Ascending aorta (tissue), 2 donors: ENCODE results near the gene NEK6. TPM values are rescaled to one million over a fixed set of nuclear protein-coding genes. Genes with fewer than 3 reads are reported as not detected.

Source experiments
- DNase-seq, 2 donors: peaks; one replicate each; pipeline ENCODE4 v3.0.0-alpha.2; 2019; ENCODE audit warnings: low spot score in 2 of 2
- H3K27ac ChIP-seq, 2 donors: fragments of 200-600 bp; sonication (generic); one replicate each; pipeline ENCODE4 v1.5.1; 2016 to 2017; ENCODE audit warnings: mild to moderate bottlenecking in 1 of 2
- H3K27me3 ChIP-seq: fragments of 200-600 bp; sonication (generic); one replicate; pipeline ENCODE4 v1.5.1; 2017
- H3K36me3 ChIP-seq, 2 donors: fragments of 200-600 bp; sonication (generic); one replicate each; pipeline ENCODE4 v1.5.1; 2016
- H3K4me1 ChIP-seq, 2 donors: fragments of 200-600 bp; sonication (generic); one replicate each; pipeline ENCODE4 v1.5.1; 2016 to 2017; ENCODE audit warnings: mild to moderate bottlenecking in 1 of 2
- H3K4me3 ChIP-seq, 2 donors: fragments of 200-600 bp; sonication (generic); one replicate each; pipeline ENCODE4 v1.5.1; 2016 to 2017; ENCODE audit warnings: mild to moderate bottlenecking in 1 of 2
- H3K9me3 ChIP-seq, 2 donors: fragments of 200-600 bp; sonication (generic); one replicate each; pipeline ENCODE4 v1.5.1; 2016
- CTCF ChIP-seq, 3 experiments: fragments of 200-600 bp in 2 of 3; fragments of 450-650 bp in 1 of 3; sonication (generic) in 2 of 3; IDR thresholded peaks; one replicate each; pipeline ENCODE4 v1.5.1; 2016 to 2019; ENCODE audit warnings: antibody characterized with exemption in 3 of 3, mild to moderate bottlenecking in 1 of 3, moderate library complexity in 1 of 3
- intact Hi-C: fragments of 100-400 bp; cut with DNase I; formaldehyde crosslinking; loops from one replicate; pipeline ENCODE4 v1.15.1; 2023
- total RNA-seq: library from RNA; depleted of rRNA; stranded (reverse); fragments of >200 nt; gene quantifications from one replicate; pipeline ENCODE4 v1.1.0, GENCODE V29; 2016

Gene NEK6
- total RNA-seq, 1 donor from 2014 or later = 6.7 TPM

DNA sequence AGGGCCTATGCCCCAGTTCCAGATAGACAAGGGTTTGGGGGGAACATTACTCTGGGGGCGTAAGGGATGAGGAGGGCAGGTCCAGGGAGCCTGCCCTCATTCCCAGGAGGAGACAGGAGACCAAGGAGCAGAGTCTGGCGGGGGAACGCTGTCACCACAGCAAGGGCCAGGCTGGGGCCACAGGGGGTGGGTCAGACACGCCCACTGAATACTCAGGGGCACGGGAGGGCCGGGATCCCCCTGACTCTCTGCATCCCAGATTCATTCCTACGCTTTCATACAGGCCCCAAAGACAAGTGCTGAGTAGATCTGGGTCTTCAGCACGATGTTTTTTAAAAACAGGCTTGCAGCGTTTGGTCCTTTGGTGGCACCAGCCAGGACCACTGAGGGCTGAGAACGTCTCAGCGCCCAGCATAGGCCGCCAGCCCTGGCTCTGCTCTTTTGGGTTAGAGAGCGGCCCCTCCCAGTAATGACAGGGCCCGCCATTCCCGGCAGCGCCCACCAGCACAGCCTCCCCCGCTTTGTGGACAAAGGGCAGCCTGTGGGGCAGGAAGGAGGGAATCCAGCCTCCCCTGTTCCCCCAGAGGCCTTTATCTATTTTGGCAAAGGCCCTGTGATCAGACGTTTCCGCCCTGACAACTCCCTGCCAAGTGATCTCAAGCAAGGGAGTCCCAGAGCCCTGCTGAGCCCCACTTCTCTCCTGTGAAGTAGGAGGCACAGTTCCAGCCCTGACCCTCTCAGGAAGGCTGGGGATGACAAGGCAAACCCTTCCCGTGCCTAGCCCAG is 24.9 kb downstream of the NEK6 start:
- TF ChIP-seq CTCF (IDR thresholded peaks at IDR 0.05) = no peak
- Histone ChIP-seq H3K4me3 (no peak overlapping the region), H3K27me3 (no peaks in the 10 kb centered on the region), H3K4me1 (peaks cover 27 to 71% of the 10 kb centered on the region in 2 donors), H3K27ac (peak overlapping the region; percentile 88 to 93), H3K9me3 (no peaks in the 10 kb centered on the region), H3K36me3 (no peaks in the 10 kb centered on the region)
- intact Hi-C loops = loop anchor here (10.0 kb wide), 1 partner anchor 132 kb away; the partner anchor contains the start of gene PSMB7
- peak in 1 of 2 donors; percentile 85 for DNase-seq

- intact Hi-C loops = loop anchor here (10.0 kb wide), 1 partner anchor 131 kb away; the partner anchor contains the start of gene PSMB7
- Histone ChIP-seq H3K36me3 (no peaks in the 10 kb centered on the region), H3K9me3 (no peaks in the 10 kb centered on the region), H3K4me1 (peaks cover 27 to 71% of the 10 kb centered on the region in 2 donors), H3K27ac (peak overlapping the region; percentile 88 to 93), H3K4me3 (no peak overlapping the region), H3K27me3 (no peaks in the 10 kb centered on the region)
- no peak for TF ChIP-seq CTCF (IDR thresholded peaks at IDR 0.05)
- no peak for DNase-seq
Measured at GRCh38 chr9:124283228-124283814, 25.6 kb downstream of the NEK6 start.

DNA sequence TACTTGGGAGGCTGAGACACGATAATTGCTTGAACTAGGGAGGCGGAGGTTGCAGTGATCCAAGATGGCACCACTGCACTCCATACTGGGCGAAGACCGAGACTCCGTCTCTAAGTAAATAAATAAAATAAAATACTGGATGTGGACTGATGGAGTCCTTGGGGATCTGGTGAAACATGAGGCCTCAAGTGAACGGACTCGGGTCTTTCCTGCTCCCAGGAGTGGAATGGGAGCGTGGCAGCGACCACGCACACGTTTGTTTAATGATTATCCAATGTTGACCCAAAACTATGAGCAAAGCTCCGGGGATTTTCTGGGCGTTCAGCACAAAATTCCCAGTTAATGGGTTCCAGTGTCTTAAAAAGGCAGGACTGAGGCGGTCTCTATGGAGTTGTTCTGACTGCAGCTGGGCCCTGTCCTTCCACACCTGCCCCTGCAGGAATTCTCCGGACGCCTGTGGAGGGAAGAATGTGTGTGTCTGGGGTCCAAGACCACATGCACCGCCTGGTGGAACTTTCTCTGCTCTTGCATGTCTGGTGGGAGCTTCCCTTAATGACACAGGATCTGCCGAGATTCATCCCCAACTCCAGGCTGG is 26.6 kb downstream of the NEK6 start:
- no peaks in the 10 kb centered on the region for H3K9me3 ChIP-seq
- intact Hi-C loops = loop anchor here (2.0 to 10.0 kb wide), 3 partner anchors 22 to 130 kb away; partner anchors contain the start of gene PSMB7
- no peak for DNase-seq
- TF ChIP-seq CTCF (IDR thresholded peaks at IDR 0.05) = no peak
- H3K4me1 ChIP-seq = peaks cover 26 to 68% of the 10 kb centered on the region in 2 donors
- no peaks in the 10 kb centered on the region for H3K27me3 ChIP-seq
- H3K27ac ChIP-seq = peak overlapping the region; percentile 88 to 93
- H3K36me3 ChIP-seq = no peaks in the 10 kb centered on the region
- no peak overlapping the region for H3K4me3 ChIP-seq

- Histone ChIP-seq H3K9me3 (no peaks in the 10 kb centered on the region), H3K36me3 (no peaks in the 10 kb centered on the region), H3K4me1 (peaks cover 20 to 61% of the 10 kb centered on the region in 2 donors), H3K27ac (peak overlapping the region; percentile 88 to 93), H3K27me3 (no peaks in the 10 kb centered on the region), H3K4me3 (no peak overlapping the region)
- peak in 1 of 3 experiments; percentile 10 for TF ChIP-seq CTCF (IDR thresholded peaks at IDR 0.05)
- intact Hi-C loops = loop anchor here (2.0 to 10.0 kb wide), 3 partner anchors 22 to 130 kb away; partner anchors contain the start of gene PSMB7
- DNase-seq = peak in 1 of 2 donors; percentile 83
Measured at GRCh38 chr9:124284940-124285441, 27.2 kb downstream of the NEK6 start.

DNA sequence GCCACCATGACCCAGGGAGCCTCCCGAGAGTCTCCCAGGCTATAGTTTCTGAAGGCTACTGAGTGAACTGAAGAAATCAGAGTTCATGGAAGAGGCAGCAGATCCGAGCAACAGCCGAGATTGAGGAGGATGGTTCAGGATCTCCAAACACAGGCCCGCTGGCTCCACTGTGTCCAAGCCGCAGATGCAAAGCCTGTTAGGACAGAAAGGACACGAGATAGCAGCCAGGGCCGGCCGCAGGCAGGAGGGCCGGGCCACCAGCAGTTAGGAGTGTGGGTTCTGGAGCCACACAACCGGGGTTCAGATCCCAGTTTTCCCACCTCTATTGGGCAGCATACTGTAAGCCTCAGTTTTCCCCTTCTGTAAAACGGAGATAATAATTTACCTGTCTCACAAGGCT is 27.7 kb downstream of the NEK6 start:
- no peak for DNase-seq
- intact Hi-C loops = loop anchor here (2.0 to 10.0 kb wide), 3 partner anchors 21 to 129 kb away; partner anchors contain the start of gene PSMB7
- no peak for TF ChIP-seq CTCF (IDR thresholded peaks at IDR 0.05)
- H3K4me3 ChIP-seq = no peak overlapping the region
- no peaks in the 10 kb centered on the region for H3K9me3 ChIP-seq
- H3K36me3 ChIP-seq = no peaks in the 10 kb centered on the region
- peak overlapping the region; percentile 88 to 93 for H3K27ac ChIP-seq
- H3K4me1 ChIP-seq = peaks cover 20 to 56% of the 10 kb centered on the region in 2 donors
- H3K27me3 ChIP-seq = no peaks in the 10 kb centered on the region
